DMS 273 (cell line): ENCODE results near the gene C6orf136.

Source experiments
- DNase-seq: peaks from one replicate; lab custom pipeline; 2025; ENCODE audit not compliant: unreplicated experiment; lab: John Stamatoyannopoulos, UW

C6orf136 gene

GRCh38 chr6:30685157-30686008 is 38.5 kb downstream of the C6orf136 start:
- DNase-seq: no peak

GRCh38 chr6:30686009-30686907 is 39.3 kb downstream of the C6orf136 start, which contains the start of gene PPP1R18:
Gene PPP1R18 (minus strand): TSS chr6:30686645. CDS start chr6:30686018, 627 bp downstream.
- DNase-seq: peak; percentile 81

GRCh38 chr6:30686908-30687658 is 40.1 kb downstream of the C6orf136 start:
- peak; percentile 89 for DNase-seq

- peak; percentile 65 for DNase-seq
These were observed 40.9 kb downstream of the C6orf136 start for GRCh38 chr6:30687659-30688431.

- no peak for DNase-seq
These were observed 41.6 kb downstream of the C6orf136 start for GRCh38 chr6:30688569-30688968.

- no peak for DNase-seq
These were observed 42.3 kb downstream of the C6orf136 start for GRCh38 chr6:30689022-30689865.

- no peak for DNase-seq
These were observed 43.1 kb downstream of the C6orf136 start for GRCh38 chr6:30689985-30690384.

GRCh38 chr6:30690403-30691207 is 43.7 kb downstream of the C6orf136 start, which contains the start of gene NRM:
Gene NRM (minus strand): TSS chr6:30690984. CDS start chr6:30690974, 10 bp downstream.
- peak; percentile 96 for DNase-seq

GRCh38 chr6:30691208-30691847 is 44.4 kb downstream of the C6orf136 start:
- DNase-seq: no peak

- no peak for DNase-seq
These were observed 49.5 kb downstream of the C6orf136 start for GRCh38 chr6:30696432-30696831.

- DNase-seq: no peak
These were observed 53.4 kb downstream of the C6orf136 start for GRCh38 chr6:30700340-30700739.
